ENCODE results near the gene RNU1-1.
A peak's percentile ranks its signal among the peaks of the same experiment; 100 is the strongest.
"Not testable (repeated sequence)": the region's sequence is repeated elsewhere in the genome, so short reads cannot be mapped to it uniquely, and the experiment has no call there.

RNU1-1 gene

GRCh38 chr1:16503494-16503893, 10.6 kb downstream of the RNU1-1 start:
- DNase-seq (ENCODE audit: low read depth) = no peak
- TF ChIP-seq CTCF (conservative IDR thresholded peaks at IDR 0.05; ENCODE audit: low read length) = no peak

GRCh38 chr1:16501446-16501845, 12.6 kb downstream of the RNU1-1 start:
- not testable (repeated sequence) for H3K4me3 ChIP-seq (ENCODE audit: low read length); DNase-seq (ENCODE audit: low read depth)

More at GRCh38 chr1:16503494-16503893, 10.6 kb downstream of the RNU1-1 start:
- no peak overlapping the region for H3K4me3 ChIP-seq (ENCODE audit: low read length)

- DNase-seq (ENCODE audit: low read depth); H3K4me3 ChIP-seq (ENCODE audit: low read length): not testable (repeated sequence)
Measured at GRCh38 chr1:16500975-16501374, 13.1 kb downstream of the RNU1-1 start.

- not testable (repeated sequence) for H3K4me3 ChIP-seq (ENCODE audit: low read length); DNase-seq (ENCODE audit: low read depth)
Measured at GRCh38 chr1:16500466-16500865, 13.6 kb downstream of the RNU1-1 start.

- peak; percentile 76 for DNase-seq (ENCODE audit: low read depth)
- peak overlapping the region; percentile 88 for H3K4me3 ChIP-seq (ENCODE audit: low read length)
- no peak for TF ChIP-seq CTCF (conservative IDR thresholded peaks at IDR 0.05; ENCODE audit: low read length)
Measured at GRCh38 chr1:16498573-16499413, 15.3 kb downstream of the RNU1-1 start.

- not testable (repeated sequence) for DNase-seq (ENCODE audit: low read depth)
- peak overlapping the region; percentile 67 for H3K4me3 ChIP-seq (ENCODE audit: low read length)
Measured at GRCh38 chr1:16498047-16498446, 16.0 kb downstream of the RNU1-1 start.

- not testable (repeated sequence) for H3K4me3 ChIP-seq (ENCODE audit: low read length); DNase-seq (ENCODE audit: low read depth)
Measured at GRCh38 chr1:16497474-16497904, 16.6 kb downstream of the RNU1-1 start.

- not testable (repeated sequence) for H3K4me3 ChIP-seq (ENCODE audit: low read length); DNase-seq (ENCODE audit: low read depth)
Measured at GRCh38 chr1:16493731-16494130, 20.4 kb downstream of the RNU1-1 start.

GRCh38 chr1:16492937-16493336, 21.1 kb downstream of the RNU1-1 start:
- not testable (repeated sequence) for DNase-seq (ENCODE audit: low read depth); H3K4me3 ChIP-seq (ENCODE audit: low read length)

- DNase-seq (ENCODE audit: low read depth) = no peak
- H3K4me3 ChIP-seq (ENCODE audit: low read length) = no peak overlapping the region
- no peak for TF ChIP-seq CTCF (conservative IDR thresholded peaks at IDR 0.05; ENCODE audit: low read length)
Measured at GRCh38 chr1:16491056-16491675, 22.9 kb downstream of the RNU1-1 start.

GRCh38 chr1:16489195-16489880, 24.7 kb downstream of the RNU1-1 start:
- H3K4me3 ChIP-seq (ENCODE audit: low read length); DNase-seq (ENCODE audit: low read depth): not testable (repeated sequence)

- not testable (repeated sequence) for H3K4me3 ChIP-seq (ENCODE audit: low read length); DNase-seq (ENCODE audit: low read depth)
Measured at GRCh38 chr1:16487011-16487410, 27.1 kb downstream of the RNU1-1 start.

GRCh38 chr1:16486316-16486715, 27.8 kb downstream of the RNU1-1 start:
- H3K4me3 ChIP-seq (ENCODE audit: low read length); DNase-seq (ENCODE audit: low read depth): not testable (repeated sequence)
